ENCODE measurements around the gene GNAI2. TPM values are rescaled to one million over a fixed set of nuclear protein-coding genes. Genes with fewer than 3 reads are reported as not detected.

GNAI2 gene
- total and polyA plus RNA-seq, 2 donors (not counting 3 experiments of a cell fraction or from before 2014, with no cell fraction given) = 767 to 1,875 TPM

GRCh38 chr3:50230794-50231125, 5.2 kb upstream of the GNAI2 start:
- Histone ChIP-seq H3K4me1 (ENCODE audit: control insufficient read depth, extremely low read depth, insufficient read depth, low read length) (peaks cover 13% of the 10 kb centered on the region), H3K9me1 (replicated peaks; ENCODE audit: control insufficient read depth, extremely low read depth, insufficient read depth, low read length) (no peaks in the 10 kb centered on the region), H3K9me3 (replicated peaks; ENCODE audit: control insufficient read depth, insufficient read depth, low read length) (no peaks in the 10 kb centered on the region), H3K4me2 (ENCODE audit: insufficient read depth, low read length) (no peak overlapping the region), H4K20me1 (replicated peaks; ENCODE audit: control insufficient read depth, extremely low read depth, insufficient read depth, low read length) (no peaks in the 10 kb centered on the region), H3K27ac (ENCODE audit: insufficient read depth, low read depth, low read length) (no peak overlapping the region), H3K36me3 (ENCODE audit: control insufficient read depth in 2 of 2, extremely low read depth in 1 of 2, insufficient read depth in 2 of 2, low read length in 2 of 2) (no peaks in the 10 kb centered on the region), H2AFZ (ENCODE audit: low read depth, low read length) (no peak overlapping the region), H3K4me3 (replicated peaks in 1 of 3; ENCODE audit: insufficient read depth in 1 of 3, low read depth in 1 of 3, low read length in 3 of 3) (no peak overlapping the region), H3K27me3 (ENCODE audit: control insufficient read depth in 2 of 2, insufficient read depth in 2 of 2, low read length in 2 of 2) (no peaks in the 10 kb centered on the region), H3K9ac (replicated peaks; ENCODE audit: extremely low read depth, insufficient read depth, low read length) (no peak overlapping the region), H3K79me2 (ENCODE audit: control insufficient read depth, insufficient read depth, low read length) (peaks cover 2% of the 10 kb centered on the region)
- no TSS peak for BruUV-seq (replicated peaks)
- intact Hi-C loops (cut with micrococcal nuclease) (no loop called here), dilution Hi-C loops (cut with MboI; ENCODE audit: extremely low pct_ligation_motif_present, low sequenced_read_pairs) (no loop called here)
- no peak for DNase-seq (ENCODE audit: low read depth, low spot score)
- ChIA-PET POLR2A (interaction anchor here (0.6 to 1.0 kb wide), 2 partner anchors 13 to 22 kb away, joined by 3 to 6 read pairs; no protein-coding TSS in a partner anchor), CTCF (interaction anchor here (1.2 to 10.5 kb wide), 5 partner anchors 12 to 44 kb away, joined by 4 to 314 read pairs (median 98); partner anchors contain the start of gene GNAT1)
- no peak for FAIRE-seq
- TF ChIP-seq MYC (IDR thresholded peaks at IDR 0.05; ENCODE audit: low read depth, low read length) = no peak

- FAIRE-seq (no peak), DNase-seq (ENCODE audit: low read depth, low spot score) (no peak)
- Histone ChIP-seq H3K4me2 (ENCODE audit: insufficient read depth, low read length) (no peak overlapping the region), H3K9ac (replicated peaks; ENCODE audit: extremely low read depth, insufficient read depth, low read length) (no peak overlapping the region), H3K4me1 (ENCODE audit: control insufficient read depth, extremely low read depth, insufficient read depth, low read length) (peaks cover 11% of the 10 kb centered on the region), H4K20me1 (replicated peaks; ENCODE audit: control insufficient read depth, extremely low read depth, insufficient read depth, low read length) (no peaks in the 10 kb centered on the region), H3K27me3 (ENCODE audit: control insufficient read depth in 2 of 2, insufficient read depth in 2 of 2, low read length in 2 of 2) (no peaks in the 10 kb centered on the region), H3K4me3 (replicated peaks in 1 of 3; ENCODE audit: insufficient read depth in 1 of 3, low read depth in 1 of 3, low read length in 3 of 3) (no peak overlapping the region), H3K9me1 (replicated peaks; ENCODE audit: control insufficient read depth, extremely low read depth, insufficient read depth, low read length) (no peaks in the 10 kb centered on the region), H3K79me2 (ENCODE audit: control insufficient read depth, insufficient read depth, low read length) (peaks cover 7% of the 10 kb centered on the region), H2AFZ (ENCODE audit: low read depth, low read length) (no peak overlapping the region), H3K9me3 (replicated peaks; ENCODE audit: control insufficient read depth, insufficient read depth, low read length) (no peaks in the 10 kb centered on the region), H3K36me3 (ENCODE audit: control insufficient read depth in 2 of 2, extremely low read depth in 1 of 2, insufficient read depth in 2 of 2, low read length in 2 of 2) (no peaks in the 10 kb centered on the region), H3K27ac (ENCODE audit: insufficient read depth, low read depth, low read length) (no peak overlapping the region)
- TF ChIP-seq JUN (IDR thresholded peaks at IDR 0.05; ENCODE audit: borderline replicate concordance, insufficient read depth, insufficient read length, low read depth) = no peak
- TF ChIP-seq MAX (IDR thresholded peaks at IDR 0.05; ENCODE audit: insufficient read depth, insufficient read length) = no peak
- TF ChIP-seq MYC (IDR thresholded peaks at IDR 0.05; ENCODE audit: low read depth, low read length) = no peak
- TF ChIP-seq POLR2AphosphoS5 (IDR thresholded peaks at IDR 0.05; ENCODE audit: insufficient read depth, low read depth, low read length) = no peak
- TF ChIP-seq CTCF (IDR thresholded peaks at IDR 0.05; ENCODE audit: extremely low read depth in 1 of 2, insufficient read depth in 1 of 2, low read depth in 1 of 2, low read length in 2 of 2) = no peak
- no peak for TF ChIP-seq FOS (IDR thresholded peaks at IDR 0.05; ENCODE audit: borderline replicate concordance, insufficient read depth, low read length)
- no peak for TF ChIP-seq GATA2 (IDR thresholded peaks at IDR 0.05; ENCODE audit: insufficient read depth, insufficient read length, low read depth, low read length)
- CTCF ChIA-PET = interaction anchor here (1.2 to 10.5 kb wide), 4 partner anchors 16 to 43 kb away, joined by 4 to 314 read pairs (median 116); partner anchors contain the start of gene GNAT1
- dilution Hi-C loops (cut with MboI; ENCODE audit: extremely low pct_ligation_motif_present, low sequenced_read_pairs) (no loop called here), intact Hi-C loops (cut with micrococcal nuclease) (no loop called here)
- POLR2A ChIA-PET = interaction anchor here (0.6 to 0.7 kb wide), 2 partner anchors 11 to 23 kb away, joined by 4 to 6 read pairs; no protein-coding TSS in a partner anchor
- BruUV-seq (replicated peaks) = no TSS peak
Measured at GRCh38 chr3:50231581-50231980, 4.4 kb upstream of the GNAI2 start.

Data from endothelial cell of umbilical vein (primary cell).